Fibroblast of lung (primary cell): ENCODE data around the gene GBA2.

Source experiments
- CTCF ChIP-seq, 2 donors: IDR thresholded peaks in 1 of 2; conservative IDR thresholded peaks in 1 of 2; 1 replicate in 1 of 2; 2 replicates in 1 of 2; pipeline ENCODE4 v1.5.1; 2011 to 2012; ENCODE audit warnings: low read length in 2 of 2, control low read depth in 1 of 2, inconsistent platforms in 1 of 2, low read depth in 1 of 2, mild to moderate bottlenecking in 1 of 2
- EZH2 ChIP-seq: IDR thresholded peaks from 2 replicates; pipeline ENCODE4 v1.5.1; 2012; ENCODE audit warnings: low read length, control low read depth, mild to moderate bottlenecking; ENCODE audit errors: missing control alignments

GRCh38 chr9:35754264-35754663, 5.2 kb upstream of the GBA2 start, which contains the start of gene MSMP:
- TF ChIP-seq CTCF (conservative IDR thresholded peaks at IDR 0.05 in 1 of 2, IDR thresholded peaks at IDR 0.05 in 1 of 2; ENCODE audit: low read depth in 1 of 2, low read length in 2 of 2) (no peak), EZH2 (no peak)
